Esophagus (tissue), 2 donors: Measurements from ENCODE around the gene ZBTB20. TPM values are rescaled to one million over a fixed set of nuclear protein-coding genes. Genes with fewer than 3 reads are reported as not detected.

Experiments
- H3K27ac ChIP-seq, 2 donors: one replicate each; pipeline ENCODE4 v1.5.1; 2013; ENCODE audit warnings: low read depth in 2 of 2, mild to moderate bottlenecking in 2 of 2, inconsistent platforms in 1 of 2, low read length in 1 of 2, moderate library complexity in 1 of 2
- H3K27me3 ChIP-seq, 2 donors: one replicate each; pipeline ENCODE4 v1.6.1; 2013; ENCODE audit warnings: low read length in 2 of 2, control low read depth in 1 of 2, mild to moderate bottlenecking in 1 of 2; ENCODE audit not compliant: insufficient read depth in 2 of 2, control insufficient read depth in 1 of 2
- H3K36me3 ChIP-seq, 2 donors: one replicate each; pipeline ENCODE4 v1.6.1; 2013; ENCODE audit warnings: low read length in 1 of 2; ENCODE audit not compliant: control insufficient read depth in 2 of 2, insufficient read depth in 2 of 2
- H3K4me1 ChIP-seq, 2 donors: one replicate each; pipeline ENCODE4 v1.6.1; 2013; ENCODE audit warnings: low read length in 1 of 2; ENCODE audit not compliant: control insufficient read depth in 2 of 2, insufficient read depth in 2 of 2
- H3K4me3 ChIP-seq, 2 donors: one replicate each; pipeline ENCODE4 v1.5.1; 2013; ENCODE audit warnings: low read length in 2 of 2, mild to moderate bottlenecking in 2 of 2, low read depth in 1 of 2, moderate library complexity in 1 of 2
- H3K9me3 ChIP-seq, 2 donors: one replicate each; pipeline ENCODE4 v1.6.1; 2013; ENCODE audit warnings: mild to moderate bottlenecking in 2 of 2, low read depth in 1 of 2, low read length in 1 of 2, moderate library complexity in 1 of 2; ENCODE audit not compliant: control insufficient read depth in 2 of 2, insufficient read depth in 1 of 2
- whole genome bisulfite sequencing, 2 donors: extraction: QIAGEN DNeasy Blood & Tissue Kit; methylation state at CpG; one replicate each; pipeline ENCODE4 v1.1.7; 2013; 5-methylcytosine and 5-hydroxymethylcytosine counted together
- polyA plus RNA-seq, 2 donors: library from polyadenylated mRNA; stranded (reverse); fragments of 200-250 nt; gene quantifications; one replicate each; pipeline ENCODE4 v1.2.3, GENCODE V29; 2013
- donor health status: healthy with polysubstance abuse.
- donor health status: Bipolar disorder and iron deficiency.

ZBTB20 gene
- polyA plus RNA-seq, 2 donors: 0.16 to 1.3 TPM

GRCh38 chr3:115004201-115005140, 142.6 kb downstream of the ZBTB20 start:
- Histone ChIP-seq H3K4me1 (no peaks in the 10 kb centered on the region), H3K36me3 (no peaks in the 10 kb centered on the region), H3K9me3 (no peaks in the 10 kb centered on the region), H3K27ac (no peak overlapping the region), H3K27me3 (no peaks in the 10 kb centered on the region), H3K4me3 (no peak overlapping the region)
- WGBS, 2 donors: 89 to 93% methylated on average over 2 of the region's 2 CpGs

GRCh38 chr3:114998971-114999579, 148.0 kb downstream of the ZBTB20 start:
- no peak overlapping the region for H3K27ac ChIP-seq
- H3K36me3 ChIP-seq: no peaks in the 10 kb centered on the region
- H3K4me3 ChIP-seq: no peak overlapping the region
- H3K9me3 ChIP-seq: no peaks in the 10 kb centered on the region
- no peaks in the 10 kb centered on the region for H3K4me1 ChIP-seq
- WGBS, 2 donors: 90 to 96% methylated on average over 2 of the region's 2 CpGs
- H3K27me3 ChIP-seq: no peaks in the 10 kb centered on the region

- Histone ChIP-seq H3K27ac (no peak overlapping the region), H3K4me1 (no peaks in the 10 kb centered on the region), H3K4me3 (no peak overlapping the region), H3K36me3 (no peaks in the 10 kb centered on the region), H3K27me3 (no peaks in the 10 kb centered on the region), H3K9me3 (no peaks in the 10 kb centered on the region)
- WGBS, 2 donors: 73 to 75% methylated on average over 6 of the region's 6 CpGs
These were observed 152.3 kb downstream of the ZBTB20 start for GRCh38 chr3:114994554-114995341.

GRCh38 chr3:114985776-114986175, 161.3 kb downstream of the ZBTB20 start:
- H3K36me3 ChIP-seq: no peaks in the 10 kb centered on the region
- H3K9me3 ChIP-seq: no peaks in the 10 kb centered on the region
- H3K27ac ChIP-seq: no peak overlapping the region
- H3K4me3 ChIP-seq: no peak overlapping the region
- no peaks in the 10 kb centered on the region for H3K27me3 ChIP-seq
- no peaks in the 10 kb centered on the region for H3K4me1 ChIP-seq
- WGBS, 2 donors: 89 to 90% methylated on average over 1 of the region's 1 CpG

GRCh38 chr3:114983248-114983647, 163.8 kb downstream of the ZBTB20 start:
- no peaks in the 10 kb centered on the region for H3K27me3 ChIP-seq
- no peak overlapping the region for H3K4me3 ChIP-seq
- H3K4me1 ChIP-seq: no peaks in the 10 kb centered on the region
- 75 to 94% methylated on average over 6 of the region's 6 CpGs for WGBS, 2 donors
- no peak overlapping the region for H3K27ac ChIP-seq
- H3K9me3 ChIP-seq: no peaks in the 10 kb centered on the region
- no peaks in the 10 kb centered on the region for H3K36me3 ChIP-seq

- Histone ChIP-seq H3K27ac (no peak overlapping the region), H3K27me3 (no peaks in the 10 kb centered on the region), H3K4me3 (no peak overlapping the region), H3K36me3 (no peaks in the 10 kb centered on the region), H3K9me3 (no peaks in the 10 kb centered on the region), H3K4me1 (no peaks in the 10 kb centered on the region)
- 84 to 86% methylated on average over 3 of the region's 3 CpGs for WGBS, 2 donors
These were observed 172.7 kb downstream of the ZBTB20 start for GRCh38 chr3:114974387-114974786.

GRCh38 chr3:114973536-114973935, 173.6 kb downstream of the ZBTB20 start:
- Histone ChIP-seq H3K4me1 (no peaks in the 10 kb centered on the region), H3K4me3 (no peak overlapping the region), H3K9me3 (no peaks in the 10 kb centered on the region), H3K27ac (no peak overlapping the region), H3K27me3 (no peaks in the 10 kb centered on the region), H3K36me3 (no peaks in the 10 kb centered on the region)
- WGBS, 2 donors: 84 to 91% methylated on average over 3 of the region's 3 CpGs

GRCh38 chr3:114967168-114967567, 179.9 kb downstream of the ZBTB20 start:
- H3K9me3 ChIP-seq: no peaks in the 10 kb centered on the region
- no peaks in the 10 kb centered on the region for H3K27me3 ChIP-seq
- H3K4me1 ChIP-seq: no peaks in the 10 kb centered on the region
- H3K4me3 ChIP-seq: no peak overlapping the region
- no peaks in the 10 kb centered on the region for H3K36me3 ChIP-seq
- 45 to 70% methylated on average over 1 of the region's 1 CpG for WGBS, 2 donors
- H3K27ac ChIP-seq: no peak overlapping the region

- Histone ChIP-seq H3K27ac (no peak overlapping the region), H3K4me1 (no peaks in the 10 kb centered on the region), H3K4me3 (no peak overlapping the region), H3K9me3 (no peaks in the 10 kb centered on the region), H3K27me3 (no peaks in the 10 kb centered on the region), H3K36me3 (no peaks in the 10 kb centered on the region)
- WGBS, 2 donors: 63 to 67% methylated on average over 2 of the region's 2 CpGs
These were observed 184.9 kb downstream of the ZBTB20 start for GRCh38 chr3:114962189-114962588.
